Inferior parietal cortex (tissue), 1 donor: Measurements from ENCODE around the gene PLAGL1.
A peak's percentile ranks its signal among the peaks of the same experiment; 100 is the strongest.
"Not testable (repeated sequence)": the region's sequence is repeated elsewhere in the genome, so short reads cannot be mapped to it uniquely, and the experiment has no call there.

Experiments used
- DNase-seq: peaks from one replicate; pipeline ENCODE4 v3.0.0-alpha.2; 2016; ENCODE audit errors: extremely low spot score

Gene PLAGL1

DNA sequence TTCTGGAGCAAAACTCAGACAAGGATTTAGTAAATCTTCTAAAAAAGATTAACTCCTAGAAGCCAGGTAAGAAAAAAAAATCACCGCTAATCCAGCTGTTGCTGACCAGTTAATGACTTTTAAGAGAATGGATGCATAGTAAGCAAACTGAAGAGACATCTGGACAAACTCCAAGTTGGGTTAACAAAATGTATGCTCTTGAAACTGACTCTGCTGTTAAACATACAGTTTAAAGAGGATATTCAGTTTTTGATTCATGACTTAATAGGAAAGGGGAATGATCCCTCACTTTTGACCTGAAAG lies 70.4 kb downstream of the PLAGL1 start:
- no peak for DNase-seq

DNA sequence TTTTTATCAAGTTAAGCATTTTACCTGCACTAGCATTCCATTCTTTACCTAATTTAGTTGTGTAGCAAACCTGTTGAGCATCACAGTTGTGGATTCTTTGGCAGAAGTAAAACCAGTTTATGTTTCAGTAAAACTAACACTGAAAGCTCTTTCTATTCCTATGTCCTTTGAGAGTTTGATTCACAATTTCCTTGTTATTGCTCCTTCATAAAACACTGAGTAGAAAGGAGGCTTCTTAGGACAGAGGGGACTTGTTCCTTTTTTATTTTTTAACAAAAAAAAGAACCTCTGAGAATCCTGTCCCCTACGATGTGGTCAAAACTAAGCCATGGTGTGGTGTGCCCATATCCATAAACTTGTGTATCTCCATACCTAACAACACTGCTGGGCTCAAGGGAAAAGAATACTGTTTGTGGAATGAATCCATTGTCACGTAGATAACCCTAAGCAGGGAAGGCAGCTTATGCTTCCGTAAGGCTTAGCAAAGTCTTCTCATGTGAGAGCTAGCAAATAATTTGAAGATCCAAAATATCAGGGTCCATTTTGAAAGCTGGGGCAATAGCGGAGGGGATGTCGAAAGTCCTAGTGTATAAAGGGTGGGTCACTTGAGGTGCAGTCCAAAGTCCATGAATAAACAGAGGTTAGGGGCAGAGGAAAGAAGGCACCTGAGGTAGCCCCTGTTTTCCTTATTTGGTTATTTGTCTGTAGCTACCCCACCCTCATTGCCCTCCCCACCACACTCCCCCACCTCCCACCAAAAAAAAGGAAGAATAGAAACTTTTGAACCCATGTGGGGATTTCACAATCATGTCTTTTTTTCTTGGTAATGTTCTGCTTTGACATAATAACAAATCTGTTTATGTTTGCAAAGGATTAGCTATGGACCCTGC lies 71.0 kb downstream of the PLAGL1 start:
- DNase-seq = no peak

DNA sequence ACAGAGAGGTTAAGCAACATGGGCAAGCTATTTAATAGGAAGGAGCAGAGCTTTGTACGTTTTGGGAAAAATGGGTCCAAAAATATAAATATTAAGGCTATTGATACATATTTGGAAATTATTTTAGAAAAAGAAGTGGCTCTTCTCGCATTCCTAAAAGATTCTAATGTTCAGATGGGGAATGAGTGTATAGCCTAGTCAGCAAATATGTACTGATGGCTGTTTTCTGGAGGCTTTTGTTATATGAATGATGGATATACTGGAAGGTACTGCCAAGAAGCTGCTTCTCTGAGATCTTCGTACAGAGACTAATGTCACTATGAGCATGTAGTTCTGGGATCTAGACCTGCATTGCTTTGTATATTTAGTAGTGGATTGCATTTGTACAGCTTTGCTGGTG lies 71.7 kb downstream of the PLAGL1 start:
- DNase-seq = no peak

DNA sequence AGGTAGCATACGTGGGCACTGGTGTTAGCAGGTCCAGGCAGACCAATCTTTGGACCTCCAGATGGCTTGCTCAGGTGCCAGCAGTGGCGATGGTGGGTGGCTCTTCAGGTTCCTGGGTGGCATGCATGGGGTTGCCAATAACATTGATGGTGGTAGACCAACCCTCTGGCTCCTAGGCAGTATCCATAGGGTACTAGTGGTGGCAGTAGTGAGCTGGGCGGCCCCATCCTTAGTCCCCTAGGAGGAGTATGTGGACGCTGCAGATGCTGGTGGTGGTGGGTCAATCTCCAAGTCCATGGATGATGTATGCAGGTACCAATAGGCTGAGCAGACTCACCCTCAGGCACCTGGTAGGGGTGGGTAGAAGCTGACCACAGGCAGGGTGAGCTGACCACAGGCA lies 73.2 kb downstream of the PLAGL1 start:
- no peak for DNase-seq

DNA sequence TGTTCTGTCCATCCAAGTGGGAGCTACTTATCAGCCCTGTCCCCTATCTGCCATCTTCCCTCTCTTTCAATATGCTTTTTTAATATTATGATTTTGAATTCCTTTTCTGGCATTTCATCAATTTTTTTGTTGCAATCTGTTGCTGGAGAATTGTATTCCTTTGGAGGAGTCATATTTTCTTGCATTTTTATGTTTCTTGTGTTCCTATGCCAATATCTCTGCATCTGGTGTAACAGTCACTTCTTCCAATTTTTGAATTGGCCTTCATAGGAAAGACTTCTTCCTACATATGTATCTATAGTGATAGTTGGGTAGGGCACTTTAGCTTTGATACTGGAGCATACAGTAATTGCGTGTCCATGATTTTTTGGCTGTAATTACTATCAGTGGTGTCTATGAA lies 73.7 kb downstream of the PLAGL1 start:
- DNase-seq = no peak

DNA sequence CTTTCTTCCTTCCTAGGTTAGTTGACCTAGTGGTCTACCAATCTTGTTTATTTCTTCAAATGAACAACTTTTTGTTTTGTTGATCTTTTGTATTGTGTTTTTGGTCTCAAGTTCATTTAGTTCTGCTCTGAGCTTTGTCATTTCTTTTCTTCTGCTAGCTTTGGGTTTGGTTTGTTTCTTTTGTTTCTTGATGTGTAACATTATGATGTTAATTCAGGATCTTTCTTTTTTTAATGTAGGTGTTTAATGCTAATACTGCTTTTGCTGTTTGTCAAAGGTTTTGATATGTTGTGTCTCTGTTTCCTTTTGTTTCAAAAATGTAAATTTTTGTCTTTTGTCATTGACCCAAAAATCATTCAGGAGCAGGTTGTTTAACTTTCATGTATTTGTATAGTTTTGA lies 78.1 kb downstream of the PLAGL1 start:
- no peak for DNase-seq

DNA sequence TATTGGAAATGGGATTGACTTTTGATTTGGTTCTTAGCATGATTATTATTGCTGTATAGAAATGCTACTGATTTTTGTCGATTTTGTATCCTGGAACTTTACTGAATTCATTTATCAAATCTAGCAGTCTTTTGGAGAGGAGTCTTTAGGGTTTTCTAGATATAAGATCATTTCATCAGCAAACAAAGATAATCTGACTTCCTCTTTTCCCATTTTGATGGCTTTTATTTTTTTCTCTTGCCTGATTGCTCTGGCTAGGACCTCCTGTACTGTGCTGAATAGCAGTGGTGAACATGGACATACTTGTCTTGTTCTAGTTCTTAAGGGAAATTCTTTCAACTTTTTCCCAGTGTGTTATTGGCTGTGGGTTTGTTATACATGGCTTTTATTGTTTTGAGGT lies 79.2 kb downstream of the PLAGL1 start:
- no peak for DNase-seq

DNA sequence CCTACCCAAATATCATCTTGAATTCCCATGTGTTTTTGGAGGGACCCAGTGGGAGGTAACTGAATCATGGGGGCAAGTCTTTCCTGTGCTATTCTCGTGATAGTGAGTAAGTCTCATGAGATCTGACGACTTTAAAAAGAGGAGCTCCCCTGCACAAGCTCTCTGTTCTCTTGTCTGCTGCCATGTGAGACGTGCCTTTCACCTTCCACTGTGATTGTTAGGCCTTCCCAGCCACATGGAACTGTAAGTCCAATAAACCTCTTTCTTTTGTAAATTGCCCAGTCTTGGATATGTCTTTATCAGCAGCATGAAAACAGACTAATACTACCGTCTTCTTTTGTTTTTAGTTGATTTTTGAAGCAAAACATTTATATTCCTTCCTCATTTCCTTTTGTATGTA lies 91.0 kb downstream of the PLAGL1 start:
- not testable (repeated sequence) for DNase-seq

DNA sequence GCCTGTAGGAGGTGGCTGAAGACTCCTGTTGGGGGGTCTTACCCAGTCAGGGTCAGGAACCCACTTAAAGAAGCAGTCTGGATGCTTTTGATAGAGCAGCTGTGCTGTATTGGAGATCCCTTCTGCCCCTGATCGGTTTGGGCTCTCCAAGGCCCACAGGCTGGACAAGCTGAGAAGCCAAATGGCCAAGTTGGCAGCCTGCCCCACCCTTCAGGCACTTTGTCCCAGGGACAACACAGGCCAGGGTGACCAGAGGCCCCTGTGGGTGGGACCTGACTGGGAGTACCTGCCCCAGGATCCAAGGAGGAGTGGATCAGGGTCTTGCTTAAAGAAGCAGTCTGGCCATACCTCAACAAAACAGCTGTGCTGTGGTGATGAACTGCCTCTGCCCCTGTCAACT lies 95.4 kb downstream of the PLAGL1 start:
- no peak for DNase-seq

DNA sequence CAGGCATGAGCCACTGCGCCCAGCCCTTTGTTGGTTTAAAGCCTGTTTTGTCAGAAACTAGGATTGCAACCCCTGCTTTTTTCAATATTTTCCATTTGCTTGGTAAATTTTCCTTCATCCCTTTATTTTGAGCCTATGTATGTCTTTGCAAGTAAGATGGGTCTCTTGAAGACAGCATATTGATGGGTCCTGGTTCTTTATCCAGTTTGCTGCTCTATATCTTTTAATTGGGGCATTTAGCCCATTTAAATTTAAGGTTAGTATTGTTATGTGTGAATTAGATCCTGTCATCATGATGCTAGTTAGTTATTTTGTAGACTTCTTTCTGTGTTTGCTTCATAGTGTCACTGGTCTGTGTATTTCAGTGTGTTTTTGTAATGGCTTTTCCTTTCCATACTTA lies 97.0 kb downstream of the PLAGL1 start:
- DNase-seq = no peak

DNA sequence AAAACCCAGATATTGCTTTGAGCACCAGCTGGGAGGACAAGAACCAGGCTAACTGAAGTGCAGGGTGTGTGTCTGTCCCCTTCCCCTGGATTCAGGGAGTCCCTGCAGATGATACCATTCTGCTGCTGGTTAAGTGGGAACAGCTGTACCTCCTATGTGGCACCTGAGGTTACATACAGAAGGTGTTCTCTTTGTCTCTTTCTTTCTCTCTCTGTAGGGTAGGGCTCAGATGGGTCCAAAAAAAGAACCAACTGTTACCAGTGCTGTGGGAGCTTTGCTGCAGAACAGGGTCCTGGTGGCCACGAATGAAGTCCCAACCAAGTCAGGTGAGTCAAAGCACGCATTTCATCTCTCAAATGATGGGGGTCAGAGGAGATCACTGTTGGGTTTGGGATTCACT lies 105.2 kb downstream of the PLAGL1 start:
- DNase-seq = no peak

DNA sequence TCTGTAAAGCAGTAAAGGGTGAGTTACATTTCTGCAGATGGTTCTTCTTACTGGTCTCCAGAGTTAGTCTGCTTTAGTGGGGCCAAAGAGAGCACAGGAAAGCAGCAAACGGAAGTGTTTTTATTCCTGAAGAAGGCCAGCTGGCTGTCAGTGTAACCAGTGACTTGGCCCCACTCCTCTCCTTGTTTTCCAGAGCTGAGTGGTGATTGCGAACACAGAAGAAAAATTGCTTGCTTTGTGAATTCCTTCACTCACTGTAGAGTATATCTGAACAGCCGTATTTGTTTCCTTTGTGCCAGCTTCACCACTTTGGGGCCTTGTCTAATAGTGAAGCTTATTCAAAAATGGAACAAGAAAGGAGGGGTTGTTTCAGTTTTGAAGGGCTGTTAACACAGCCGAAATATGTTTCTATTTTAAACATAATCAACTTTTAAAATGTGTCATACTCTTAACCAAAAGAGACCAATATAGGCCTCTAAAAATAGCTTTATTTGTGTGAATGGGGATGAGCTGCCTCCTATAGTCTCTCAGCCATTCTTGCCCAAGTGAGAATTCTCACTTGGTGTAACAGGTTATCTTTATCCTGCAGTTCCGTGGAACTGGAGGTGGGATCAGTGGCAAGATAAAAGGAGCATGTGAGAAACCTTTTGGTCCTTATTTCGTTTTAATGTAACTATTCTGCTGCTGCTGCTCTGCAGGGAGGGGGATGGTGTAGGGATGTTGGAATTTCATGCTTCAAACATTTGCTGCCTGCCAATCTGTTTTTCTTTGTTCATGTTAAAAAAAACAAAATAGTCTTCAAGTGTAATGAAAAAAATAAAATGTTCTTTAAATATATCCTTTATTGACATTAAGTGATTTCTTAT lies 105.9 kb downstream of the PLAGL1 start:
- peak; percentile 7 for DNase-seq

DNA sequence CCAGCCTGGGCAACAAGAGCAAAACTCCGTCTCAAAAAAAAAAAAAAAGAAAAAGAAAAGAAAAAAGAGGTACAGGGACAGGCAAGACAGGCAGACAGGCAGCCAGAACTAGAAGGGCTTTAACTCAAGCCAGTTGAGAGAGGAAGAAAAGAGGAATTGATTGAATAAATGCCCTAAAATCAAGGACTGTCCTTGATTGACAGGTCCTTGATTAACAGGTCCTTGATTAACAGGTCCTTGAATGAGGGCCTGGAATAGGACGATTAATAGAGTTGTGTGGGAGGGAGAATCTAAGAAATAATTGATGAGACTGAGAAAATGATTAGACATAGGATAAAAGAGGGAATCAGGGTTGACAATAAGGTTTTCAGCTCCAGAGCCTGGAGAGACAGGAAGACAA lies 107.7 kb downstream of the PLAGL1 start:
- no peak for DNase-seq

DNA sequence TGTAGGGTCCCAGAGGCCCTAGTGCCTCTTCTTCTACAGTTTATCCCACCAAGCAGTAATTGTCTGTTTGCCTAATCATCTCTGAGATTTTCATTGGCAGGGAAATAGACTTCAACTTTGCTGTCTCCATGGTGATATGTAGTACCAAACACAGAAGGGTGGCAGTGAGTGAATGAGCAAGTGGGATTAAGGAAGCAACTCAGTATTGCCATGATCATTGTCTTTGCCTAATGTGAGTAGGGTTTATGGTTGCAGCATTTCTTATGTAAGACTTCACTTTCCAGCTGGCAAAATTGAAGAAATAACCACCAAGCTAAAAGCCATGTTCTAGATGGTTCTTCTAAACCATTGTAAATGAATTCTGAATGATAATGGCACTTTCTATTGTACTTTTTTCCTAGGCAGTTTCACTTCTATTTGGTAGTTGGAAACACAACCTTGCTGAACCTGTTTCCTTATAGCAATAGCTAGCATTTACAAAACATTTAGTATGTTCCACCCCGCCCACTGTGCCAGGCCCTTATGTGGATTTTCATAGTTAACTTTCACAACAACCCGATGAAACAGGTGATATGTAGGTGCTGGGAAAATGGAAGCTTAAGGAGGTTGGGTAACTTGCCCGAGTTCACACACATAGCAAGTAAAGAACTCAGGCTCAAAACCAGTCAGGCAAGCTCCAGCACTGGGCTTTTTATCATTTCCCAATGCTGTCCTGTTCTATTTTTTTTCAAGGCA lies 111.8 kb downstream of the PLAGL1 start:
- DNase-seq = no peak

DNA sequence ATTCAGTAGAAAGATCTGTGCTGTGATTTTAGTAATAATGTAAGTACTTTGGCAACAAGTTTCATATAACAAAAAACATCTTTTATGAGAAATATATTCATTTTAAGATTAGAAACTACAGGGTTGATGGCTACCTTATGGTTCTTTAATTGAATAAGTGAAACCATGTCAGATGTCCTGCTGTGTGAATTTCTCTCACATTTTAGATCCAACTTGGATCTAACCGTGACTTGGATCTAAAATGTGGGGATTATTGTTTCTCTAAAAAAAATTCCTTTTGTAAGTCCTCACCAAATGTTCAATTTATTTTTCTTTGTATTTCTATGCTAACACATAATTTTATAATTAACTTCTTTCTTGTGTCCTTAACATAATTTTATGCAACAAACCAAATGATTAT lies 113.4 kb downstream of the PLAGL1 start:
- no peak for DNase-seq
